ENCODE measurements around the gene ATXN7L1.

DNA sequence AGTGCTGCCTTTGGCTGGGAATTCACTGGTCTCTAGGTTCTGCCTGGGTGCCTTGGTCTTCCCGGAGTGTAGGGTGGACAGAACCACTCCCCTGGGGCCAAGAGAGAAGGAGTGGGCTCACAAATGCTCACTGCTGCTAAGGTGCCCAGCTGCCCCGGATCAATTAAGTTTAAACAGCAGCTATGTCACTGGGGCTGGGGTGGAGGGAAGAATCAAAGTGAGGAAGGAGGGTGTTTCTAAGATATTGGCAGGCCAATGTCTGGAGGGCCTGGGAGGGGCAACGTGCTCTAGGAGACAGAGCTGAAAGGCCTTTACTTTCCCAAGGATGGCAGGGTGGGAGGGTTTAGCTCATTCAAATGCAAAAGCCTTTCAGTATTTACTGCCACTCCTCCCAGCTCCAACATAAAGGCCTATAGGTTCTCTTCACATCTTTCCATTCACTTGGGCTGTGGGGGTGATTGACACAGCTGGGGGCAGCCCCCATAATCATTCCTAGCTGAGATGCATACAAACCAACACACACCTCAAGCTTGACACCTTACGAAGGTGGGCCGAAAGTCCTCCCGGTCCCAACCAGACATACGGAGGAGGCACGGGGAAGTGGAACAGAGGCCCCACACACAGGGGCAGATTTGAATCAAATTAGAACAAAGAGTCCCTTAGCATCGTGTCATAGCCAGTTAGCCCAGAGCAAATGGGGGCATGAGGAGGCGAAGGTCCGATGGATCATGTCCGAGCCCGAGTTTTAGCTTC lies 187.2 kb downstream of the ATXN7L1 start:
- TF ChIP-seq CTCF (IDR thresholded peaks at IDR 0.05; ENCODE audit: low read depth, low read length) = no peak
- no peak for TF ChIP-seq EZH2phosphoT487 (IDR thresholded peaks at IDR 0.05; ENCODE audit: low read depth)

Data from OCI-LY3 (cell line).